Mesendoderm (in vitro differentiated cells): ENCODE data around the gene ZFPM1.
"Not testable (repeated sequence)": the region's sequence is repeated elsewhere in the genome, so short reads cannot be mapped to it uniquely, and the experiment has no call there.

Experiments
- DNase-seq: peaks from one replicate; pipeline ENCODE4 v3.0.0; 2013
- H2AK5ac ChIP-seq: 2 replicates; pipeline ENCODE4 v1.6.1; 2013; ENCODE audit warnings: low read length, inconsistent platforms
- H2BK120ac ChIP-seq: 2 replicates; pipeline ENCODE4 v1.6.1; 2013; ENCODE audit warnings: low read depth, mild to moderate bottlenecking, low read length, moderate library complexity, mixed read lengths
- H2BK15ac ChIP-seq: replicated peaks from 2 replicates; pipeline ENCODE4 v1.6.1; 2013; ENCODE audit warnings: low read depth, mild to moderate bottlenecking, moderate library complexity
- H2BK5ac ChIP-seq: 2 replicates; pipeline ENCODE4 v1.6.1; 2013; ENCODE audit warnings: low read length, inconsistent platforms
- H3K18ac ChIP-seq: 2 replicates; pipeline ENCODE4 v1.6.1; 2013; ENCODE audit warnings: mild to moderate bottlenecking, low read length, mixed read lengths
- H3K23ac ChIP-seq: one replicate; pipeline ENCODE4 v1.6.1; 2013; ENCODE audit warnings: low read length
- H3K27ac ChIP-seq: 2 replicates; pipeline ENCODE4 v1.5.1; 2013; ENCODE audit warnings: low read depth, mild to moderate bottlenecking, inconsistent platforms, low read length, moderate library complexity
- H3K27me3 ChIP-seq: 2 replicates; pipeline ENCODE4 v1.6.1; 2013; ENCODE audit warnings: low read length, control low read depth, mild to moderate bottlenecking, inconsistent platforms; ENCODE audit not compliant: insufficient read depth, poor library complexity
- H3K36me3 ChIP-seq: 2 replicates; pipeline ENCODE4 v1.6.1; 2013; ENCODE audit warnings: low read length, inconsistent platforms; ENCODE audit not compliant: control insufficient read depth, insufficient read depth
- H3K4ac ChIP-seq: one replicate; pipeline ENCODE4 v1.6.1; 2013; ENCODE audit warnings: low read depth, mild to moderate bottlenecking, low read length, moderate library complexity
- H3K4me1 ChIP-seq: 2 replicates; pipeline ENCODE4 v1.6.1; 2013; ENCODE audit warnings: low read depth, low read length, inconsistent platforms; ENCODE audit not compliant: control insufficient read depth
- H3K4me2 ChIP-seq: 2 replicates; pipeline ENCODE4 v1.6.1; 2013; ENCODE audit warnings: low read length
- H3K4me3 ChIP-seq: 2 replicates; pipeline ENCODE4 v1.5.1; 2013; ENCODE audit warnings: mild to moderate bottlenecking, low read length
- H3K56ac ChIP-seq: one replicate; pipeline ENCODE4 v1.6.1; 2013; ENCODE audit warnings: low read length
- H3K79me1 ChIP-seq: 2 replicates; pipeline ENCODE4 v1.6.1; 2013; ENCODE audit warnings: low read length, inconsistent platforms
- H3K79me2 ChIP-seq: 2 replicates; pipeline ENCODE4 v1.6.1; 2013; ENCODE audit warnings: mild to moderate bottlenecking, low read length; ENCODE audit not compliant: control insufficient read depth, insufficient read depth
- H3K9ac ChIP-seq: 2 replicates; pipeline ENCODE4 v1.6.1; 2013; ENCODE audit warnings: low read length, inconsistent platforms
- H4K5ac ChIP-seq: one replicate; pipeline ENCODE4 v1.6.1; 2013; ENCODE audit warnings: low read length
- H4K8ac ChIP-seq: one replicate; pipeline ENCODE4 v1.6.1; 2013; ENCODE audit warnings: low read depth, mild to moderate bottlenecking, control low read depth, low read length, moderate library complexity
- WGBS: extraction: QIAGEN DNeasy Blood & Tissue Kit; methylation state at CpG from one replicate; pipeline ENCODE4 v1.1.7; 2013; ENCODE audit warnings: low lambda C conversion rate, missing lambda C conversion rate; ENCODE audit not compliant: insufficient coverage; ENCODE audit errors: extremely low coverage; 5-methylcytosine and 5-hydroxymethylcytosine counted together

The ZFPM1 gene

GRCh38 chr16:88517208-88517774, 64.2 kb downstream of the ZFPM1 start:
- H3K79me2 ChIP-seq, H3K4me3 ChIP-seq, H3K4ac ChIP-seq, H3K4me2 ChIP-seq, DNase-seq, H3K9ac ChIP-seq, H3K27ac ChIP-seq, H4K5ac ChIP-seq, H3K18ac ChIP-seq, H2AK5ac ChIP-seq, H3K36me3 ChIP-seq, H2BK15ac ChIP-seq, H2BK120ac ChIP-seq, H3K4me1 ChIP-seq, H4K8ac ChIP-seq, H2BK5ac ChIP-seq, H3K27me3 ChIP-seq, H3K56ac ChIP-seq, H3K79me1 ChIP-seq, H3K23ac ChIP-seq: not testable (repeated sequence)
- no CpG with 5 or more reads among the region's 1 CpG for WGBS

GRCh38 chr16:88518411-88519111, 65.5 kb downstream of the ZFPM1 start:
- H3K27me3 ChIP-seq: not testable (repeated sequence)
- WGBS: 100% methylated on average over 2 of the region's 4 CpGs

DNA sequence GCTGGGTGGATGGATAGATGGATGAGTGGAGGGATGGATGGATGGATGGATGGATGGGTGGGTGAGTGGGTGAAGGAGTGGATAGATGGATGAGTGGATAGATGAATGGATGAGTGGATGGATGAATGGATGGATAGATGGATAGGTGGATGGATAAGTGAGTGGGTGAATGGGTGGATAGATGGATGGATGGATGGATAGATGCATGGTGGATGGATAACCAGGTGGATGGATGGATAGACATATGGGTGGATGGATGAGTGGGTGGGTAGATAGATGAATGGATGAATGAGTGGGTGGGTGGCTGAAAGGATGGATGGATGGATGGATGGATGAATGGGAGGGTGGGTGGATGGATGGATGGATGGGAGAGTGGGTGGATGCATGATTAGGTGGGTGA, 66.2 kb downstream of the ZFPM1 start:
- no peak overlapping the region for H3K4me2 ChIP-seq
- DNase-seq: no peak
- H3K4me3 ChIP-seq: no peak overlapping the region
- H3K56ac ChIP-seq: no peak overlapping the region
- no peak overlapping the region for H4K8ac ChIP-seq
- H3K4ac ChIP-seq: no peak overlapping the region
- H3K27me3 ChIP-seq: no peaks in the 10 kb centered on the region
- H3K79me1 ChIP-seq: no peaks in the 10 kb centered on the region
- no peak overlapping the region for H2BK120ac ChIP-seq
- no peak overlapping the region for H3K27ac ChIP-seq
- no peak overlapping the region for H2BK5ac ChIP-seq
- no peak overlapping the region for H4K5ac ChIP-seq
- H3K18ac ChIP-seq: no peak overlapping the region
- H2AK5ac ChIP-seq: no peak overlapping the region
- H3K4me1 ChIP-seq: no peaks in the 10 kb centered on the region
- no peak overlapping the region for H3K9ac ChIP-seq
- no peaks in the 10 kb centered on the region for H3K36me3 ChIP-seq
- no peaks in the 10 kb centered on the region for H3K79me2 ChIP-seq
- H2BK15ac ChIP-seq: no peak overlapping the region
- H3K23ac ChIP-seq: no peak overlapping the region

More at GRCh38 chr16:88518411-88519111, 65.5 kb downstream of the ZFPM1 start:
- H3K18ac ChIP-seq, H2BK5ac ChIP-seq, H3K4me1 ChIP-seq, H3K9ac ChIP-seq, H3K23ac ChIP-seq, H2AK5ac ChIP-seq, H4K8ac ChIP-seq, H3K4me2 ChIP-seq, DNase-seq, H3K79me2 ChIP-seq, H3K56ac ChIP-seq, H2BK15ac ChIP-seq, H3K4me3 ChIP-seq, H2BK120ac ChIP-seq, H3K4ac ChIP-seq, H3K27ac ChIP-seq, H3K79me1 ChIP-seq, H4K5ac ChIP-seq, H3K36me3 ChIP-seq: not testable (repeated sequence)

DNA sequence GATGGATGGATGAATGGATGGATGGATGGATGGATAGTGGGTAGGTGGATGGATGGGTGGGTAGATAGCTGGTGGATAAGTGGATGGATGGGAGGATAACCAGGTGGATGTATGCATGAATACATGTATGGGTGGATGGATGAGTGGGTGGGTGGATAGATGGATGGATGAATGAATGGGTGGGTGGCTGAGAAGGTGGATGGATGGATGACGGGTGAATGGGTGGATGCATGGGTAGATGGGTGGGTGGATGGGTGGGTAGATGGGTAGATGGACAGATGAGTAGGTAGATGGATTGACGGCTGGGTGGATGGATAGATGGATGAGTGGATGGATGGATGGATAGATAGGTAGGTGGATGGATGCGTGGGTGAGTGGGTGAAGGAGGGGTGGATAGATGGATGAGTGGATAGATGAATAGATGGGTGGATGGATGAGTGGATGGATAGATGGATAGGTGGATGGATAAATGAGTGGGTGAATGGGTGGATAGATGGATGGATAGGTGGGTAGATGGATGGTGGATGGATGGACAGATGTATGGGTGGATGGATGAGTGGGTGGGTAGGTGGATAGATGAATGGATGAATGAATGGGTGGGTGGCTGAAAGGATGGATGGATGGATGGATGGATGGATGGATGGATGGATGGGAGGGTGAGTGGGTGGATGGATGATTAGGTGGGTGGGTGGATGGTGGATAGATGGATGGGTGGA, 67.0 kb downstream of the ZFPM1 start:
- H3K23ac ChIP-seq: no peak overlapping the region
- H3K79me2 ChIP-seq: no peaks in the 10 kb centered on the region
- H4K8ac ChIP-seq: no peak overlapping the region
- H3K9ac ChIP-seq: no peak overlapping the region
- H3K4me1 ChIP-seq: no peaks in the 10 kb centered on the region
- H2BK120ac ChIP-seq: no peak overlapping the region
- H2AK5ac ChIP-seq: no peak overlapping the region
- H2BK15ac ChIP-seq: no peak overlapping the region
- H3K27ac ChIP-seq: no peak overlapping the region
- H2BK5ac ChIP-seq: no peak overlapping the region
- no peaks in the 10 kb centered on the region for H3K27me3 ChIP-seq
- DNase-seq: no peak
- no peaks in the 10 kb centered on the region for H3K36me3 ChIP-seq
- H3K4ac ChIP-seq: no peak overlapping the region
- H3K18ac ChIP-seq: no peak overlapping the region
- H3K79me1 ChIP-seq: no peaks in the 10 kb centered on the region
- no peak overlapping the region for H4K5ac ChIP-seq
- no peak overlapping the region for H3K4me2 ChIP-seq
- no peak overlapping the region for H3K4me3 ChIP-seq
- no peak overlapping the region for H3K56ac ChIP-seq
- WGBS: no CpG with 5 or more reads among the region's 3 CpGs

- Histone ChIP-seq H4K5ac (no peak overlapping the region), H3K4me1 (no peaks in the 10 kb centered on the region), H3K4ac (no peak overlapping the region), H3K4me2 (no peak overlapping the region), H4K8ac (no peak overlapping the region), H3K9ac (no peak overlapping the region), H3K79me1 (no peaks in the 10 kb centered on the region), H2AK5ac (no peak overlapping the region), H3K27ac (no peak overlapping the region), H3K4me3 (no peak overlapping the region), H2BK120ac (no peak overlapping the region), H3K79me2 (no peaks in the 10 kb centered on the region), H2BK5ac (no peak overlapping the region), H3K56ac (no peak overlapping the region), H3K36me3 (no peaks in the 10 kb centered on the region), H3K27me3 (no peaks in the 10 kb centered on the region), H3K23ac (no peak overlapping the region), H2BK15ac (no peak overlapping the region), H3K18ac (no peak overlapping the region)
- DNase-seq: no peak
- WGBS: no CpG with 5 or more reads among the region's 9 CpGs
Measured at GRCh38 chr16:88521674-88522073, 68.6 kb downstream of the ZFPM1 start.
